ENCODE measurements around the gene UBXN1. TPM values are rescaled to one million over a fixed set of nuclear protein-coding genes. Genes with fewer than 3 reads are reported as not detected.

Gene UBXN1
- polyA plus RNA-seq, 1 donor (not counting 4 experiments of a cell fraction or from before 2014, with no cell fraction given) = 58.5 TPM

GRCh38 chr11:62726915-62727164, 48.0 kb upstream of the UBXN1 start:
- TF ChIP-seq, protein P1, sequence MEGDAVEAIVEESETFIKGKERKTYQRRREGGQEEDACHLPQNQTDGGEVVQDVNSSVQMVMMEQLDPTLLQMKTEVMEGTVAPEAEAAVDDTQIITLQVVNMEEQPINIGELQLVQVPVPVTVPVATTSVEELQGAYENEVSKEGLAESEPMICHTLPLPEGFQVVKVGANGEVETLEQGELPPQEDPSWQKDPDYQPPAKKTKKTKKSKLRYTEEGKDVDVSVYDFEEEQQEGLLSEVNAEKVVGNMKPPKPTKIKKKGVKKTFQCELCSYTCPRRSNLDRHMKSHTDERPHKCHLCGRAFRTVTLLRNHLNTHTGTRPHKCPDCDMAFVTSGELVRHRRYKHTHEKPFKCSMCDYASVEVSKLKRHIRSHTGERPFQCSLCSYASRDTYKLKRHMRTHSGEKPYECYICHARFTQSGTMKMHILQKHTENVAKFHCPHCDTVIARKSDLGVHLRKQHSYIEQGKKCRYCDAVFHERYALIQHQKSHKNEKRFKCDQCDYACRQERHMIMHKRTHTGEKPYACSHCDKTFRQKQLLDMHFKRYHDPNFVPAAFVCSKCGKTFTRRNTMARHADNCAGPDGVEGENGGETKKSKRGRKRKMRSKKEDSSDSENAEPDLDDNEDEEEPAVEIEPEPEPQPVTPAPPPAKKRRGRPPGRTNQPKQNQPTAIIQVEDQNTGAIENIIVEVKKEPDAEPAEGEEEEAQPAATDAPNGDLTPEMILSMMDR (optimal IDR thresholded peaks at IDR 0.05 in 1 of 3, IDR thresholded peaks at IDR 0.05 in 1 of 3, conservative IDR thresholded peaks at IDR 0.05 in 1 of 3; ENCODE audit: extremely low read depth in 1 of 3, insufficient read depth in 2 of 3, low read length in 3 of 3) = no peak
- no peak for TF ChIP-seq EZH2 (IDR thresholded peaks at IDR 0.05; ENCODE audit: low read length)
- Histone ChIP-seq H3K79me2 (ENCODE audit: control insufficient read depth, insufficient read depth, low read length) (peaks cover 78% of the 10 kb centered on the region), H3K9me3 (ENCODE audit: control insufficient read depth, low read depth, low read length) (no peaks in the 10 kb centered on the region), H3K9ac (ENCODE audit: control insufficient read depth, extremely low read depth, insufficient read depth, low read length) (peak overlapping the region; percentile 94), H3K36me3 (ENCODE audit: control insufficient read depth in 2 of 2, extremely low read depth in 1 of 2, insufficient read depth in 2 of 2, low read length in 2 of 2) (peaks cover 17 to 27% of the 10 kb centered on the region in 2 experiments), H3K4me1 (ENCODE audit: control insufficient read depth, extremely low read depth, insufficient read depth, low read length) (peaks cover 26% of the 10 kb centered on the region), H3K27me3 (ENCODE audit: control insufficient read depth, extremely low read depth, insufficient read depth, low read length) (no peaks in the 10 kb centered on the region), H3K4me3 (ENCODE audit: control insufficient read depth in 2 of 3, extremely low read depth in 1 of 3, insufficient read depth in 2 of 3, low read depth in 1 of 3, low read length in 3 of 3) (peak overlapping the region; percentile 69 to 99 (median 80)), H3K9me1 (ENCODE audit: control insufficient read depth, extremely low read depth, insufficient read depth, low read length) (no peaks in the 10 kb centered on the region), H4K20me1 (ENCODE audit: control insufficient read depth, extremely low read depth, insufficient read depth, low read length) (peaks cover 4% of the 10 kb centered on the region), H3K27ac (ENCODE audit: control insufficient read depth, insufficient read depth, low read length) (peak overlapping the region; percentile 87), H2AFZ (ENCODE audit: control insufficient read depth, low read length) (no peak overlapping the region), H3K4me2 (ENCODE audit: control insufficient read depth, extremely low read depth, insufficient read depth, low read depth, low read length) (no peak overlapping the region)
- no peak for DNase-seq (ENCODE audit: low read depth, low spot score)
- no peak for FAIRE-seq
- dilution Hi-C loops (cut with MboI; ENCODE audit: extremely low pct_ligation_motif_present, low sequenced_read_pairs) = no loop called here

DNA sequence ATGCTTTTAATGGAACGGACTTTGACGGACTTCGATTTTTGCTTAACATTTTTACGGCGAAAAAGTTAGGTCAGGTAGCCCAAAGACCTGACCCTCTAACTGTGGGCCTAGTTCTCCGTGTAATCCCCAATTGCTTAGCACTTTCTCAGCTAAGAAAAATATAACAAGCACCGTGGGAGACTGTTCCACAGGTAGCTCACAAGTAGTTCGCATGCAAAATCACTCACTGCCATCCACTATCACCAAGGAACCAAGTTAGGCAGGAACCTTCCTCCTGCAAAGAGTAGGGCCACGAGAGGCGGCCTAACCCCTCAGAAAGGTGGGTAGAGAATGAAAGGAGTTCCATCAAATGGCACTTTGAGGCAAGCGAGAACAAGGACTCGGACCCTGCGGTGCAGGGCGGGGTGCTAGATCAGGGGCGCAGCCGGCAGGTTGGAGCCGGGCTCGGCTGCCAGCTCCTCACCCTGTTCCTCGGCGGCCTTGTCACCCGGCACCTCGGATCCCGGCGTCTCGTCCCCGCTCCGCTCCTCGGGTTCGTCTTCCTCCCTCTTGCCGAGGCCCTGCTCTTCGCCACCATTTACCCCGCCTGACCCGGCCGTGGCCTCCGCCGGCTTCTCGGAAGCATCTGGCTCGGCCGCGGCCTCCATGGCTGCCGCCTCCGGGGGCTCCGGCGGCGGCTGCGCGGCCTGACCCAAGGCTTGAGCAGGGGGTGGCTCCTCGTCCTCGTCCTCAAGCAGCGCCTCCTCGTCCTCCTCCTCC, 47.5 kb upstream of the UBXN1 start:
- peaks cover 26% of the 10 kb centered on the region for H3K4me1 ChIP-seq (ENCODE audit: control insufficient read depth, extremely low read depth, insufficient read depth, low read length)
- no peak for TF ChIP-seq EZH2 (IDR thresholded peaks at IDR 0.05; ENCODE audit: low read length)
- TF ChIP-seq, protein P1 (optimal IDR thresholded peaks at IDR 0.05 in 1 of 3, IDR thresholded peaks at IDR 0.05 in 1 of 3, conservative IDR thresholded peaks at IDR 0.05 in 1 of 3; ENCODE audit: extremely low read depth in 1 of 3, insufficient read depth in 2 of 3, low read length in 3 of 3) = no peak
- no peak for DNase-seq (ENCODE audit: low read depth, low spot score)

More for the DNA sequence above, 47.5 kb upstream of the UBXN1 start:
- peak overlapping the region; percentile 94 for H3K9ac ChIP-seq (ENCODE audit: control insufficient read depth, extremely low read depth, insufficient read depth, low read length)
- peaks cover 20 to 31% of the 10 kb centered on the region in 2 experiments for H3K36me3 ChIP-seq (ENCODE audit: control insufficient read depth in 2 of 2, extremely low read depth in 1 of 2, insufficient read depth in 2 of 2, low read length in 2 of 2)
- no peak for FAIRE-seq
- peak overlapping the region; percentile 98 for H3K4me2 ChIP-seq (ENCODE audit: control insufficient read depth, extremely low read depth, insufficient read depth, low read depth, low read length)
- no peaks in the 10 kb centered on the region for H3K9me3 ChIP-seq (ENCODE audit: control insufficient read depth, low read depth, low read length)
- peak overlapping the region; percentile 69 to 99 (median 80) for H3K4me3 ChIP-seq (ENCODE audit: control insufficient read depth in 2 of 3, extremely low read depth in 1 of 3, insufficient read depth in 2 of 3, low read depth in 1 of 3, low read length in 3 of 3)
- H4K20me1 ChIP-seq (ENCODE audit: control insufficient read depth, extremely low read depth, insufficient read depth, low read length) = peaks cover 4% of the 10 kb centered on the region
- no peaks in the 10 kb centered on the region for H3K9me1 ChIP-seq (ENCODE audit: control insufficient read depth, extremely low read depth, insufficient read depth, low read length)
- no peak overlapping the region for H2AFZ ChIP-seq (ENCODE audit: control insufficient read depth, low read length)
- H3K27ac ChIP-seq (ENCODE audit: control insufficient read depth, insufficient read depth, low read length) = peak overlapping the region; percentile 87
- H3K79me2 ChIP-seq (ENCODE audit: control insufficient read depth, insufficient read depth, low read length) = peaks cover 78% of the 10 kb centered on the region
- dilution Hi-C loops (cut with MboI; ENCODE audit: extremely low pct_ligation_motif_present, low sequenced_read_pairs) = no loop called here
- H3K27me3 ChIP-seq (ENCODE audit: control insufficient read depth, extremely low read depth, insufficient read depth, low read length) = no peaks in the 10 kb centered on the region

Measured in keratinocyte (primary cell).